Measurements from ENCODE around the gene GLIS1. TPM values are rescaled to one million over a fixed set of nuclear protein-coding genes. Genes with fewer than 3 reads are reported as not detected.
A peak's percentile ranks its signal among the peaks of the same experiment; 100 is the strongest.

Gene GLIS1
- total and polyA plus RNA-seq, 4 donors: 0.50 to 3.8 (median 1.4) TPM

DNA sequence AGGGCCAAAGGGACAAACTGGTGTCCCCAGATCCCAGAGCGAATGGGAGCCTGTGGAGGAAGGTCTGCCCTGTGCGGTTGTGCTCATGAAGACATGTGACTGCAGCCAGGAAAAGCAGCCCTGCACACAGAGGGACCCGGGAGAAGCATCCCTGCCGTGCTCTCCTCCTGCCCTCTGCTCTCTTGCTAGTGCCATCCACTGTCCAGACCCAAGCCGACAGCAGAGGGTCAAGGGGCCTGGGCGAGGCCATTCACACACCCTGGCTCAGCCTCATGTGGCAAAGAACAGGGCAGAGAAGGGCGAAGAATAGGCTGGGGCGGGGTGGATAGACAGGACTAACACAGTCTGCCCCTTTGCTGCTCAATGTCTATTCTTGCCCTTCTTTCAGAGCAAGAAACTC lies 262.4 kb downstream of the GLIS1 start:
- Histone ChIP-seq H3K36me3 (ENCODE audit: control insufficient read depth, insufficient read depth, low read length) (no peaks in the 10 kb centered on the region), H3K27ac (ENCODE audit: low read depth, low read length) (no peak overlapping the region), H3K4me1 (ENCODE audit: control insufficient read depth, insufficient read depth, low read length) (peaks cover 13% of the 10 kb centered on the region), H3K9me3 (ENCODE audit: control insufficient read depth, insufficient read depth, low read length) (no peaks in the 10 kb centered on the region), H3K27me3 (ENCODE audit: control insufficient read depth, insufficient read depth, low read length) (peaks cover 3% of the 10 kb centered on the region), H3K4me3 (ENCODE audit: low read depth, low read length) (no peak overlapping the region)
- 87% methylated on average over 8 of the region's 8 CpGs for WGBS (ENCODE audit: insufficient coverage)
- DNase-seq (ENCODE audit: low read depth in 4 of 6, low spot score in 6 of 6): no peak

DNA sequence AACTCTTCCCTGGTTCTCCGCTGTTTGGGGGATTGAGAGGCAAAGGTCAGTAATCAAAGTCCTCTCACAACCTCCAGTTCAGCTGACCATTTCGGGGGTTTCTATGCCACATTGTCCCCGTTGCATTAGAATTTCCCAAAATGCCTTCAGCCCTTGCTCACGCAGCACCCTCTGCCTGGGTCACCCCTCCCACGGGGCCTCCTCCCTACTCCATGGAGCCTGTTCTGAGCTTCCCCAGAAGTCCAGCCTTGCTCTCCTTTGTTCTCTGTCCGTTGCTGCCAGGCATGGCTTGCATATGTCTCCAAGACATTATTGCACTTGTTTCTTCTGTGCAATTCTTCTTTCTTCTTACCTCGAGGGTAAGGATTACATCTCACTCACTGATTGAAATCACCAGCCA lies 263.3 kb downstream of the GLIS1 start:
- WGBS (ENCODE audit: insufficient coverage): 62% methylated on average over 6 of the region's 7 CpGs
- H3K27ac ChIP-seq (ENCODE audit: low read depth, low read length): no peak overlapping the region
- H3K36me3 ChIP-seq (ENCODE audit: control insufficient read depth, insufficient read depth, low read length): no peaks in the 10 kb centered on the region
- peaks cover 6% of the 10 kb centered on the region for H3K27me3 ChIP-seq (ENCODE audit: control insufficient read depth, insufficient read depth, low read length)
- no peaks in the 10 kb centered on the region for H3K9me3 ChIP-seq (ENCODE audit: control insufficient read depth, insufficient read depth, low read length)
- peaks cover 21% of the 10 kb centered on the region for H3K4me1 ChIP-seq (ENCODE audit: control insufficient read depth, insufficient read depth, low read length)
- no peak overlapping the region for H3K4me3 ChIP-seq (ENCODE audit: low read depth, low read length)
- no peak for DNase-seq (ENCODE audit: low read depth in 4 of 6, low spot score in 6 of 6)

DNA sequence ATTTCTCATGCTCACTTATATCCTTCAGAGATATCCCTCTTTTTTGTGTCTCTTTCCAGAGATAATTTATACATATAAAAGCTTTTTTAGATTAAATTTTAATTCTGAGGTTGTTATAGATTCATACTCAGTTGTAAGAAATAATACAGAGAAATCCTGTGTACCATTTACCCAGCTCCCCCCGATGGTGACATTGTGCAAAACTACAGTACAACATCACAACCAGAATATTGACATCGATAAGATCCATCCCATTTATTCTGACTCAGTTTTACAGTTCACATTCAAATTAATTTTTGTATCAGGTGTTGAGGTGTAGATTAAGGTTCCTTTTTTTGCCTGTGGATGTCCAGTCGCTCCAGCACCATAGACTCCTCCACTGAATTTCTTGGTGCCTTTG lies 265.5 kb downstream of the GLIS1 start:
- DNase-seq (ENCODE audit: low read depth in 4 of 6, low spot score in 6 of 6): peak in 2 of 6 donors; percentile 35 to 82
- no peak overlapping the region for H3K27ac ChIP-seq (ENCODE audit: low read depth, low read length)
- H3K4me1 ChIP-seq (ENCODE audit: control insufficient read depth, insufficient read depth, low read length): peaks cover 28% of the 10 kb centered on the region
- WGBS (ENCODE audit: insufficient coverage): no CpG with 5 or more reads among the region's 3 CpGs
- peaks cover 9% of the 10 kb centered on the region for H3K27me3 ChIP-seq (ENCODE audit: control insufficient read depth, insufficient read depth, low read length)
- H3K4me3 ChIP-seq (ENCODE audit: low read depth, low read length): no peak overlapping the region
- H3K9me3 ChIP-seq (ENCODE audit: control insufficient read depth, insufficient read depth, low read length): no peaks in the 10 kb centered on the region
- no peaks in the 10 kb centered on the region for H3K36me3 ChIP-seq (ENCODE audit: control insufficient read depth, insufficient read depth, low read length)

- WGBS (ENCODE audit: insufficient coverage): 97% methylated on average over 7 of the region's 9 CpGs
- no peaks in the 10 kb centered on the region for H3K36me3 ChIP-seq (ENCODE audit: control insufficient read depth, insufficient read depth, low read length)
- H3K4me3 ChIP-seq (ENCODE audit: low read depth, low read length): no peak overlapping the region
- peaks cover 18% of the 10 kb centered on the region for H3K4me1 ChIP-seq (ENCODE audit: control insufficient read depth, insufficient read depth, low read length)
- DNase-seq (ENCODE audit: low read depth in 4 of 6, low spot score in 6 of 6): no peak
- no peak overlapping the region for H3K27ac ChIP-seq (ENCODE audit: low read depth, low read length)
- H3K9me3 ChIP-seq (ENCODE audit: control insufficient read depth, insufficient read depth, low read length): no peaks in the 10 kb centered on the region
- peaks cover 6% of the 10 kb centered on the region for H3K27me3 ChIP-seq (ENCODE audit: control insufficient read depth, insufficient read depth, low read length)
These were observed 268.0 kb downstream of the GLIS1 start for GRCh38 chr1:53471000-53471399.

GRCh38 chr1:53470584-53470983 lies 268.4 kb downstream of the GLIS1 start:
- Histone ChIP-seq H3K4me3 (ENCODE audit: low read depth, low read length) (no peak overlapping the region), H3K27me3 (ENCODE audit: control insufficient read depth, insufficient read depth, low read length) (peaks cover 6% of the 10 kb centered on the region), H3K9me3 (ENCODE audit: control insufficient read depth, insufficient read depth, low read length) (no peaks in the 10 kb centered on the region), H3K27ac (ENCODE audit: low read depth, low read length) (no peak overlapping the region), H3K36me3 (ENCODE audit: control insufficient read depth, insufficient read depth, low read length) (no peaks in the 10 kb centered on the region), H3K4me1 (ENCODE audit: control insufficient read depth, insufficient read depth, low read length) (peaks cover 18% of the 10 kb centered on the region)
- DNase-seq (ENCODE audit: low read depth in 4 of 6, low spot score in 6 of 6): no peak
- 48% methylated on average over 19 of the region's 19 CpGs for WGBS (ENCODE audit: insufficient coverage)

- 4% methylated on average over 28 of the region's 28 CpGs for WGBS (ENCODE audit: insufficient coverage)
These were observed 268.8 kb downstream of the GLIS1 start for GRCh38 chr1:53470155-53470554.

GRCh38 chr1:53469373-53469772 lies 269.6 kb downstream of the GLIS1 start:
- no peak for DNase-seq (ENCODE audit: low read depth in 4 of 6, low spot score in 6 of 6)
- Histone ChIP-seq H3K36me3 (ENCODE audit: control insufficient read depth, insufficient read depth, low read length) (no peaks in the 10 kb centered on the region), H3K9me3 (ENCODE audit: control insufficient read depth, insufficient read depth, low read length) (no peaks in the 10 kb centered on the region), H3K4me3 (ENCODE audit: low read depth, low read length) (no peak overlapping the region), H3K4me1 (ENCODE audit: control insufficient read depth, insufficient read depth, low read length) (peaks cover 15% of the 10 kb centered on the region), H3K27me3 (ENCODE audit: control insufficient read depth, insufficient read depth, low read length) (peaks cover 6% of the 10 kb centered on the region), H3K27ac (ENCODE audit: low read depth, low read length) (no peak overlapping the region)
- WGBS (ENCODE audit: insufficient coverage): 91% methylated on average over 5 of the region's 5 CpGs

More at GRCh38 chr1:53470155-53470554, 268.8 kb downstream of the GLIS1 start:
- Histone ChIP-seq H3K27ac (ENCODE audit: low read depth, low read length) (no peak overlapping the region), H3K4me3 (ENCODE audit: low read depth, low read length) (no peak overlapping the region), H3K36me3 (ENCODE audit: control insufficient read depth, insufficient read depth, low read length) (no peaks in the 10 kb centered on the region), H3K27me3 (ENCODE audit: control insufficient read depth, insufficient read depth, low read length) (peaks cover 6% of the 10 kb centered on the region), H3K4me1 (ENCODE audit: control insufficient read depth, insufficient read depth, low read length) (peaks cover 18% of the 10 kb centered on the region), H3K9me3 (ENCODE audit: control insufficient read depth, insufficient read depth, low read length) (no peaks in the 10 kb centered on the region)
- DNase-seq (ENCODE audit: low read depth in 4 of 6, low spot score in 6 of 6): peak in 5 of 6 donors; percentile 35 to 81 (median 48)

DNA sequence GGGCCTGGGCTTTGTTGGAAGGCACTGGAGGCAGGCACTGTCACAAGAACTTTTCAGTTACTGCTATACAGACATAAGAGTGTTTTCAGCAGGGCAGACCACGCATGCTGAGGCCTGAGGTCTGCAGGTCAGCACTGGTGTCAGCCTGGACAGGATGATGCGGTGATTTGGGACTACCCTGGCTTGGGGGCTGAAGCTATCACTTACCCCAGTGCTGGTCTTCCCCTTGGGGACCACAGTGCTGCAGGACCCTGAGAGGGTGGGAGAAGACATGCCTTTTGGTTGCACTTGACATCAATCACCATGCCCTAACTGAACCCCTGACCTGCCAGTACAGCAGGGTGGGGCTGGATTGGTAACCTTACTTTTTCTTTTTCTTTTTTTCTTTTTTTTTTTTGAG lies 270.6 kb downstream of the GLIS1 start:
- H3K9me3 ChIP-seq (ENCODE audit: control insufficient read depth, insufficient read depth, low read length): no peaks in the 10 kb centered on the region
- peaks cover 6% of the 10 kb centered on the region for H3K27me3 ChIP-seq (ENCODE audit: control insufficient read depth, insufficient read depth, low read length)
- H3K4me1 ChIP-seq (ENCODE audit: control insufficient read depth, insufficient read depth, low read length): peaks cover 15% of the 10 kb centered on the region
- no peak for DNase-seq (ENCODE audit: low read depth in 4 of 6, low spot score in 6 of 6)
- no peaks in the 10 kb centered on the region for H3K36me3 ChIP-seq (ENCODE audit: control insufficient read depth, insufficient read depth, low read length)
- H3K27ac ChIP-seq (ENCODE audit: low read depth, low read length): no peak overlapping the region
- WGBS (ENCODE audit: insufficient coverage): 100% methylated on average over 2 of the region's 2 CpGs
- no peak overlapping the region for H3K4me3 ChIP-seq (ENCODE audit: low read depth, low read length)

DNA sequence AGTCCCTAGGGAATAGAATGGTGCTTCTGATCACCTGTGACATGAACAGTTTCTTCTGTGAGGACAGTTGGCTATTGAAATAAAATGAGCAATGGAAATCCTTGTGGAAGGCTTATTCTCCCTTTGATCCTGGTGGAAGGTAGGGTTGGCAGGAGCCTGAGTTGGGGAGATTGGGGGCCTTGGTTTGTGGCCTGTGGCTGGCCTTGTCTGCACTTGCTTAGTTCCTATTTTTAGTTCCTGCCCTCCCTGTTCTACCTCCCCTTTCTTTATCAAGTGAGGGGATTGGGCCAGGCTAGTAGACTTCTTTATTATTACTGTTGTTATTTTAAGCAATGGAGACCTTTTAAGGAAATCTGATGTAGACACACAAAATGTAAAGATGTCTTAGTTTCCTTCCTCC lies 271.6 kb downstream of the GLIS1 start:
- no peak for DNase-seq (ENCODE audit: low read depth in 4 of 6, low spot score in 6 of 6)
- no peak overlapping the region for H3K27ac ChIP-seq (ENCODE audit: low read depth, low read length)
- peaks cover 20% of the 10 kb centered on the region for H3K4me1 ChIP-seq (ENCODE audit: control insufficient read depth, insufficient read depth, low read length)
- no peaks in the 10 kb centered on the region for H3K36me3 ChIP-seq (ENCODE audit: control insufficient read depth, insufficient read depth, low read length)
- H3K9me3 ChIP-seq (ENCODE audit: control insufficient read depth, insufficient read depth, low read length): no peaks in the 10 kb centered on the region
- H3K27me3 ChIP-seq (ENCODE audit: control insufficient read depth, insufficient read depth, low read length): peaks cover 6% of the 10 kb centered on the region
- H3K4me3 ChIP-seq (ENCODE audit: low read depth, low read length): no peak overlapping the region

DNA sequence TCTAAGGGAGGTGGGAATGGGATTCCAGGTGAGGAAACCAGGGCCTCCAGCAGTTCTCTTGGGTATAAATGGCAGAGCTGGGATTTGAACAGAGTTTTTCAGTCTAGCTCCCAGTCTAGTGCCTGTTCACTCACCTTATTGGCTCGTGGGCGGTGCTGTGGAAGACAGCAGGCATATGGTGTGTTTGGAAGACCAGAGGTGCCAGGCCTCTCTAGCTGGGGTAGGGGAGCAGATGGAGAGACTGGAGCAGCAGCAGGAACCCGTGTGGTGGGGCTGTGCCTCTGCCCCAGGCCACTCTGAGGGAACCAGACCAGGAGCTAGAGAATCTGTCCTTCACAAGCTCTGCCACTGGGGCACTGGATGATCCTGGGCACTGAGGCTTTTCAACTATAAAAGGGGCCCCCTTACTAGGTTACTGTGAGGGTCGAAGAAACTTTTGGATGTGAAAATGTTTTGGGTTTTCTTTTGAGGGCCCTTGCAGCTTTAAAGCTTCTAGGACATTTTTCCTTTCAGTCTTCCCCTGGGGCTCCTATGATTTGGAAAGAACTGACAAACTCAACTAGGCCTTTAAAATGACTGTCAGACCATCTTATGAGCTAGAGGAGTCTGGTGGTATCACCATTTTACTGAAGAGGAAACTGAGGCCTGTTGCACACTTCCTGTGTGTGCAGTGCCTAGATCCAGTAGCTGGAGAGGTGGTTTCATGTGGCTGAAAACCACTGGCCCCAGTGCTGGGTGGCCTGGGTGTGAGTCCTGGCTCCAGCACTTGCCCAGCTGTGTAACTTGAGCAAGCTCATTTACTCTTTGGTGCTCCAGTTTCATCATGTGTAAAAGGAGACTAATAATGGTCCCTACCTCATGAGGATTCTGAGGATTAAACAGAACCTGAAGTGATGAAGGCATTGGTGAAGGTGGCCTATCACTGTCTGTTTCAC lies 273.7 kb downstream of the GLIS1 start:
- no peaks in the 10 kb centered on the region for H3K27me3 ChIP-seq (ENCODE audit: control insufficient read depth, insufficient read depth, low read length)
- DNase-seq (ENCODE audit: low read depth in 4 of 6, low spot score in 6 of 6): peak in 1 of 6 donors; percentile 31
- H3K9me3 ChIP-seq (ENCODE audit: control insufficient read depth, insufficient read depth, low read length): no peaks in the 10 kb centered on the region
- H3K27ac ChIP-seq (ENCODE audit: low read depth, low read length): no peak overlapping the region
- peaks cover 9% of the 10 kb centered on the region for H3K4me1 ChIP-seq (ENCODE audit: control insufficient read depth, insufficient read depth, low read length)
- H3K4me3 ChIP-seq (ENCODE audit: low read depth, low read length): no peak overlapping the region
- 61% methylated on average over 3 of the region's 4 CpGs for WGBS (ENCODE audit: insufficient coverage)
- H3K36me3 ChIP-seq (ENCODE audit: control insufficient read depth, insufficient read depth, low read length): no peaks in the 10 kb centered on the region
